HCT116 (cell line): ENCODE data around the gene IL36A.

Source experiments
- ATF3 ChIP-seq: IDR thresholded peaks from 2 replicates; pipeline ENCODE4 v1.6.1; 2012
- CEBPB ChIP-seq: IDR thresholded peaks from 2 replicates; pipeline ENCODE4 v1.6.1; 2012; ENCODE audit warnings: low read depth
- CTCF ChIP-seq, 3 experiments: fragments of 200-600 bp in 1 of 3; sonication (generic) in 1 of 3; IDR thresholded peaks in 2 of 3; conservative IDR thresholded peaks in 1 of 3; 2 replicates each; pipeline ENCODE4 v1.5.1; 2012 to 2017; ENCODE audit warnings: low read depth in 2 of 3, low read length in 2 of 3, antibody characterized with exemption in 1 of 3, borderline replicate concordance in 1 of 3, control low read depth in 1 of 3, mild to moderate bottlenecking in 1 of 3, mixed read lengths in 1 of 3, mixed run types in 1 of 3, moderate library complexity in 1 of 3; ENCODE audit not compliant: insufficient read depth in 1 of 3
- EZH2 ChIP-seq: fragments of 200-600 bp; sonication (generic); IDR thresholded peaks from 2 replicates; pipeline ENCODE4 v1.6.1; 2017; ENCODE audit warnings: antibody characterized with exemption, mixed run types
- POLR2A ChIP-seq: IDR thresholded peaks from 2 replicates; pipeline ENCODE4 v1.7.0; 2011; ENCODE audit warnings: borderline replicate concordance; ENCODE audit not compliant: insufficient read depth, insufficient read length; ENCODE audit errors: extremely low read depth
- POLR2AphosphoS5 ChIP-seq: IDR thresholded peaks from 2 replicates; pipeline ENCODE4 v1.6.1; 2011; ENCODE audit warnings: mild to moderate bottlenecking, low read depth, low read length, moderate library complexity

- TF ChIP-seq CTCF (IDR thresholded peaks at IDR 0.05 in 2 of 3, conservative IDR thresholded peaks at IDR 0.05 in 1 of 3; ENCODE audit: borderline replicate concordance in 1 of 3, insufficient read depth in 1 of 3, low read depth in 2 of 3, low read length in 2 of 3) (no peak), POLR2AphosphoS5 (no peak), ATF3 (no peak), CEBPB (no peak), EZH2 (no peak), POLR2A (no peak)
Observed at GRCh38 chr2:113054066-113054465, 48.8 kb downstream of the IL36A start.
